Hematopoietic multipotent progenitor cell (in vitro differentiated cells): Measurements from ENCODE around the gene RNU6-8. TPM values are rescaled to one million over a fixed set of nuclear protein-coding genes. Genes with fewer than 3 reads are reported as not detected.
A peak's percentile ranks its signal among the peaks of the same experiment; 100 is the strongest.

Experiments
- DNase-seq, 3 donors: peaks; one replicate each; pipeline ENCODE4 v3.0.0-alpha.2; 2011 to 2015; ENCODE audit warnings: low read depth in 2 of 3, low spot score in 2 of 3
- small RNA-seq: library from RNA; depleted of rRNA; stranded (forward); fragments of <200 nt; gene quantifications from one replicate; pipeline ENCODE3, GENCODE V24; 2012
- total RNA-seq: library from RNA; depleted of rRNA; stranded (reverse); fragments of >200 nt; gene quantifications from one replicate; pipeline ENCODE4 v1.2.3, GENCODE V29; 2012

The RNU6-8 gene
- total RNA-seq, 1 donor = not detected

DNA sequence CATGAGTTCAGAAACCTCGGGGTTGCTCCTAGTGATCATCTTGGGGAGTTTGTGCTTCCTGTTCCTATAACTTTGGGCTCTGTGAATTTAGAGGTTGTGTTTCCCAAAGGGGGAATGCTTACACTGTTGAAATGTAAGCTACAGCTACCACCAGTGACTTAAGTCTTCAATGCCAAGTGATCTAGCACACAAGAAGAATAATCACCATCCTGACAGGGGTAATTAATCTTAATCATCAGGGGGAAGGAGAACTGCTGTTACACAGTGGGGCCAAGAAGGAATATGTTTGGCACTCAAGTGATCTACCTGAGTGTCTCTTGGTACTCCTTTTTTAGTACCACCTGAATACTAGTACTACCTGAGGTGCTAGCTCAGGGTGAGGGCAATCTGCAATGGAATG, 36.1 kb downstream of the RNU6-8 start:
- no peak for DNase-seq

DNA sequence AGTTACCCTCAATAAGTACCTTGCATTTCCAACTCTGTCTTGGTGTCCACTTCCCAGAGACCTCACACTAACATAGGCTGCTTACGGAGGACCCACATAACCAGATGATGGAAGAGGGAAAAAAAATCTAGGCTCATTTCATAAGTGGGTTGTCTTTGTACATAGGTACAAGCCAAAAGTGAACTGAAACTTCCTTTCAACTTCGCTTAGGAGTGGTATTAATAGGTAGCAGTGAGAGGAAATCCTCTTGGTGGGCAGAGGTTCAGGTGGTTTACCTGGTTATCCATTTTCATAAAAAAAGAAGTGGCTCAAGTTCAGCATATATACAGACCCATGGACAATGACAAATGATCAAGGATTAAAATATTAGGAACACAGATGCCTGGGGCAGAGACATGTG, 37.0 kb downstream of the RNU6-8 start:
- DNase-seq = no peak

Small RNA genes lying within 50 kb of the gene (small RNA-seq; reads per million reads assigned to genes)
- gene RNU6-7 (3.3 reads per million, percentile 80 among the genes with 10 or more reads in this experiment), gene RNU6-8 (10.3 reads per million, percentile 92 among the genes with 10 or more reads in this experiment)

Other genes starting within 250 kb of the RNU6-8 start
- 21.5 TPM for gene ARHGAP5, start 126.0 kb downstream of the RNU6-8 start, total RNA-seq
- not detected for gene RNU6-7, start 1.2 kb downstream of the RNU6-8 start, total RNA-seq
- 1.6 TPM for gene AKAP6, start 126.0 kb upstream of the RNU6-8 start, total RNA-seq